HepG2 (cell line): ENCODE results near the gene CLDND2. TPM values are rescaled to one million over a fixed set of nuclear protein-coding genes. Genes with fewer than 3 reads are reported as not detected.

Experiments used
- ATAC-seq: fragments of 200-7000 bp; cut with Tn5 transposase; 3 replicates; pipeline ENCODE4 v1.9.1; 2020; ENCODE audit warnings: mild to moderate bottlenecking, moderate library complexity
- BruUV-seq: library from RNA; stranded (reverse); fragments of 400-500 nt; replicated peaks from 2 replicates; lab custom pipeline; 2021; lab: Mats Ljungman, UMichigan
- CTCF ChIA-PET: fragments of 300-600 bp; formaldehyde crosslinking; extraction: SDS; loops from one replicate; lab custom pipeline; 2021; ENCODE audit warnings: low total read pairs, inconsistent platforms, low intra/inter-chr PET ratio; lab: Yijun Ruan, JAX
- POLR2A ChIA-PET: fragments of 350-600 bp; sonication (Branson Sonifier 250); formaldehyde crosslinking; loops from one replicate; lab custom pipeline; 2020; ENCODE audit warnings: antibody characterized with exemption, inconsistent platforms; lab: Yijun Ruan, JAX
- DNase-seq: peaks from one replicate; pipeline ENCODE4 v3.0.0-alpha.2; 2015; ENCODE audit warnings: low spot score
- FAIRE-seq: peaks from 3 replicates; lab custom pipeline; 2011; peaks lifted over from hg19 to GRCh38; lab: Jason Lieb, UNC
- H2AFZ ChIP-seq: one replicate; pipeline ENCODE4 v1.6.1; 2011; ENCODE audit warnings: low read length, inconsistent platforms
- H3K27ac ChIP-seq: fragments of 300-600 bp; 3 replicates; pipeline ENCODE4 v1.8.0; 2011; ENCODE audit warnings: mixed run types, mild to moderate bottlenecking, mixed read lengths, low read length, inconsistent platforms; ENCODE audit not compliant: insufficient read depth; ENCODE audit errors: extremely low read length
- H3K27me3 ChIP-seq, 2 experiments: fragments of 200-600 bp in 1 of 2; 2 replicates in 1 of 2; 3 replicates in 1 of 2; pipeline versions ENCODE4 v1.6.0 to v1.8.0; 2011; ENCODE audit warnings: low read length in 2 of 2, mild to moderate bottlenecking in 2 of 2, moderate library complexity in 2 of 2, inconsistent platforms in 1 of 2; ENCODE audit not compliant: insufficient read depth in 2 of 2, control insufficient read depth in 1 of 2
- H3K36me3 ChIP-seq, 2 experiments: fragments of 200-600 bp in 1 of 2; replicated peaks in 1 of 2; 2 replicates in 1 of 2; 3 replicates in 1 of 2; pipeline versions ENCODE4 v1.5.1 to v1.8.0; 2011; ENCODE audit warnings: low read length in 2 of 2, inconsistent platforms in 1 of 2; ENCODE audit not compliant: insufficient read depth in 2 of 2, control insufficient read depth in 1 of 2
- H3K4me1 ChIP-seq: 2 replicates; pipeline ENCODE4 v1.5.1; 2012; ENCODE audit warnings: low read length, inconsistent platforms; ENCODE audit not compliant: insufficient read depth
- H3K4me2 ChIP-seq: 2 replicates; pipeline ENCODE4 v1.6.0; 2011; ENCODE audit warnings: low read depth, low read length, inconsistent platforms
- H3K4me3 ChIP-seq, 3 experiments: fragments of 200-600 bp in 1 of 3; sonication (generic), shearing (Covaris generic) in 1 of 3; replicated peaks in 1 of 3; 2 replicates each; pipeline ENCODE4 v1.5.1; 2011 to 2016; ENCODE audit warnings: low read length in 3 of 3, inconsistent platforms in 2 of 3, low read depth in 2 of 3, mild to moderate bottlenecking in 2 of 3, control low read depth in 1 of 3, mixed read lengths in 1 of 3; ENCODE audit not compliant: insufficient read depth in 1 of 3
- H3K79me2 ChIP-seq: one replicate; pipeline ENCODE4 v1.6.1; 2011; ENCODE audit warnings: low read length, inconsistent platforms; ENCODE audit not compliant: insufficient read depth
- H3K9ac ChIP-seq: 2 replicates; pipeline ENCODE4 v1.6.0; 2011; ENCODE audit warnings: mild to moderate bottlenecking, low read depth, low read length, inconsistent platforms; ENCODE audit not compliant: insufficient read depth
- H3K9me3 ChIP-seq: 2 replicates; pipeline ENCODE4 v1.5.1; 2012; ENCODE audit warnings: mild to moderate bottlenecking, low read length
- H4K20me1 ChIP-seq: 2 replicates; pipeline ENCODE4 v1.6.0; 2011; ENCODE audit warnings: inconsistent platforms, mild to moderate bottlenecking, low read length, moderate library complexity; ENCODE audit not compliant: insufficient read depth
- BRCA1 ChIP-seq: sonication (generic); formaldehyde crosslinking; IDR thresholded peaks from 2 replicates; pipeline ENCODE4 v1.4.0; 2020; ENCODE audit warnings: missing genetic modification reagents
- DR1 ChIP-seq: sonication (generic); formaldehyde crosslinking; IDR thresholded peaks from 2 replicates; pipeline ENCODE4 v1.8.0; 2021; ENCODE audit warnings: mild to moderate bottlenecking, missing genetic modification reagents, inconsistent platforms
- HNRNPK ChIP-seq: fragments of 200-400 bp; formaldehyde crosslinking; IDR thresholded peaks from 2 replicates; pipeline ENCODE4 v1.6.1; 2018; ENCODE audit warnings: low read length, low read depth, moderate library complexity, mild to moderate bottlenecking; ENCODE audit not compliant: poor library complexity, severe bottlenecking
- KDM3A ChIP-seq: IDR thresholded peaks from 2 replicates; pipeline ENCODE4 v1.6.1; 2018; ENCODE audit warnings: low read depth, missing compliant biosample characterization
- KLF9 ChIP-seq: IDR thresholded peaks from 2 replicates; pipeline ENCODE4 v1.6.1; 2016; ENCODE audit warnings: low read depth
- NR2C2 ChIP-seq: sonication (generic); formaldehyde crosslinking; IDR thresholded peaks from 2 replicates; pipeline ENCODE4 v1.4.0; 2020; ENCODE audit warnings: missing genetic modification reagents, mild to moderate bottlenecking, moderate library complexity, borderline replicate concordance
- NR2F1 ChIP-seq, 2 experiments: fragments of 450-650 bp in 1 of 2; formaldehyde crosslinking in 1 of 2; IDR thresholded peaks; 2 replicates each; pipeline versions ENCODE4 v1.5.0 to v1.6.1; 2016 to 2020; ENCODE audit warnings: mild to moderate bottlenecking in 1 of 2, missing compliant biosample characterization in 1 of 2, missing genetic modification reagents in 1 of 2, moderate library complexity in 1 of 2
- PITX1 ChIP-seq: sonication (generic); formaldehyde crosslinking; IDR thresholded peaks from 2 replicates; pipeline ENCODE4 v1.5.1; 2020; ENCODE audit warnings: mild to moderate bottlenecking, missing genetic modification reagents
- PLSCR1 ChIP-seq: sonication (generic); formaldehyde crosslinking; IDR thresholded peaks from 2 replicates; pipeline ENCODE4 v1.5.0; 2020; ENCODE audit warnings: missing genetic modification reagents, mild to moderate bottlenecking, borderline replicate concordance
- PRPF4 ChIP-seq: fragments of 200-400 bp; formaldehyde crosslinking; IDR thresholded peaks from 2 replicates; pipeline ENCODE4 v1.6.1; 2016; ENCODE audit warnings: low read length, low read depth; ENCODE audit not compliant: poor library complexity, severe bottlenecking
- RNF219 ChIP-seq: sonication (generic); formaldehyde crosslinking; IDR thresholded peaks from 2 replicates; pipeline ENCODE4 v1.5.0; 2020; ENCODE audit warnings: mild to moderate bottlenecking, missing genetic modification reagents
- USF2 ChIP-seq, 2 experiments: sonication (generic) in 1 of 2; formaldehyde crosslinking in 1 of 2; IDR thresholded peaks; 2 replicates each; pipeline versions ENCODE4 v1.5.1 to v1.6.1; 2011 to 2020; ENCODE audit warnings: borderline replicate concordance in 1 of 2, low read depth in 1 of 2, low read length in 1 of 2, mild to moderate bottlenecking in 1 of 2, missing genetic modification reagents in 1 of 2, moderate library complexity in 1 of 2
- ZNF3 ChIP-seq: IDR thresholded peaks from 2 replicates; pipeline ENCODE4 v1.7.0; 2017; ENCODE audit warnings: inconsistent platforms
- ZNF558 ChIP-seq: sonication (generic); formaldehyde crosslinking; IDR thresholded peaks from 2 replicates; pipeline ENCODE4 v1.9.0; 2022; ENCODE audit warnings: mild to moderate bottlenecking, missing genetic modification reagents, borderline replicate concordance
- ZNF644 ChIP-seq: IDR thresholded peaks from 2 replicates; pipeline ENCODE4 v1.6.1; 2016; ENCODE audit warnings: low read depth
- WGBS: methylation state at CpG from one replicate; pipeline ENCODE4 v1.1.6; 2017; ENCODE audit warnings: low lambda C conversion rate; 5-methylcytosine and 5-hydroxymethylcytosine counted together
- in situ Hi-C: cut with HindIII; loops from 2 replicates; pipeline ENCODE4 v1.10.0; 2017; ENCODE audit warnings: low pct_unique_long_range_greater_than_20kb; ENCODE audit not compliant: extremely low pct_ligation_motif_present
- intact Hi-C: fragments of 100-400 bp; cut with micrococcal nuclease; formaldehyde crosslinking; loops from one replicate; pipeline ENCODE4 v1.10.0; 2022; ENCODE audit not compliant: unreplicated experiment
- polyA plus RNA-seq, 8 experiments: library from polyadenylated mRNA; depleted of rRNA in 3 of 8; stranded (reverse) in 7 of 8; unstranded in 1 of 8; fragments of >200 nt; fragmentation: Illumina TruSeq in 4 of 8; extraction: Trizol in 4 of 8; gene quantifications; 2 replicates each; pipeline versions ENCODE4 v1.2.1 to v1.2.3, GENCODE V29; 2011 to 2016; ENCODE audit warnings: low read depth in 4 of 8, missing spikeins in 1 of 8, mixed read lengths in 1 of 8; ENCODE audit not compliant: insufficient read depth in 1 of 8
- total RNA-seq, 5 experiments: library from RNA; depleted of rRNA; stranded (reverse); fragments of >200 nt; fragmentation: Illumina TruSeq; extraction: Trizol; gene quantifications; 2 replicates each; pipeline ENCODE4 v1.2.3, GENCODE V29; 2016; ENCODE audit warnings: low read depth in 1 of 5
- TF ChIP-seq, protein P1 (sequence below): sonication (generic); formaldehyde crosslinking; IDR thresholded peaks from 2 replicates; pipeline ENCODE4 v1.8.0; 2022; ENCODE audit warnings: missing genetic modification reagents, mild to moderate bottlenecking, moderate library complexity, borderline replicate concordance

CLDND2 gene
- total and polyA plus RNA-seq, 2 of the 13 experiments (the other 11 are each of a cell fraction or from before 2014, with no cell fraction given), result 0.84 to 1.8 TPM

DNA sequence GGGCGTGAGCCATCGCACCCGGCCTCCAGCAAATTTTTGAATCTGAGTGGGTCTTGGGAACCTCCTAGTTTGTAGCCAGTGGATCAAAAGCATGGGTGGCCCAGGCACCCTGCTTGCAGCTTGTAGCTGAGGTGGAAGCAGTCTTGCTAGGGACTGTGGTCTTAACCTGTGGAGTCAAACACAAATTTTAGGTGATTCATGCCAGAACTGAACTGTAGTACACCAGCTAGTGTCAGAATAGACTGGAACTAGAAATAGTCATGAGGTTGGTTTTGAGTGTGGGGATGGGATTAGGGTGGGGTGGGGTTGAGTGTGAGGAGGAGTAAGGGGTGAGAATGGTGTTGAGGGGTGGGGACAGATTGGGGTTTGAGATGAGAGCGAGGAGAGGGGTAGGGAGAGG is 13.2 kb upstream of the CLDND2 start (continued):
- TF ChIP-seq RNF219 (CRISPR knock-in tag), result no peak
- no peak for TF ChIP-seq ZNF644
- TF ChIP-seq NR2C2 (CRISPR knock-in tag), result no peak
- TF ChIP-seq HNRNPK, result no peak
- TF ChIP-seq PRPF4, result no peak
- no peak for TF ChIP-seq PLSCR1 (CRISPR knock-in tag)

DNA sequence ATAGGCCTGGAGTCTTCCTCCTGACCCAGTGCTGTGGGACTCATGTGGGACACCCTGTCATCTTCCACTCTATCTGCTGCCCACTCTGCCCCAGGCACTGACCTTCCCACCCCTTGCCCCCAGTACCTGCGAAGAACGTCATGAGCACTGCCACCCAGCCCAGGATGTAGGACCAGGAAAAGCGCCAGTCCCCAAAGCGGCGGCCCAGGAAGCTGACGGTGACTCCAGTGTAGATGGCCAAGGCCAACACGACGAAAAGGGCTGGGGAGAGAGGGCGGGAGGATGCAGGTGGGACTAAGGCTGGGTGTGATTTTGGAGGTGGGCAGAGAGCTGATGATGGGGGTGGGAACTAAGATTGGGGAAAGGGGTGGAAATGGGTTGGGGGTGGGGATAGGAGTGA is 11.6 kb upstream of the CLDND2 start:
- intact Hi-C loops (no loop called here), in situ Hi-C loops (no loop called here)
- no TSS peak for BruUV-seq
- no peak for DNase-seq
- H3K4me1 ChIP-seq, result peaks cover 12% of the 10 kb centered on the region; the same call in 1 of the 2 replicates
- H3K27me3 ChIP-seq, result peaks cover 2 to 3% of the 10 kb centered on the region in 2 experiments; a peak in 1 of 5 replicates
- ChIA-PET CTCF (no interaction called here), POLR2A (interaction anchor here (1.3 kb wide), 1 partner anchor 8 kb away, joined by 7 read pairs; the partner anchor contains the start of gene LIM2)
- no peak overlapping the region for H3K27ac ChIP-seq
- no peaks in the 10 kb centered on the region for H4K20me1 ChIP-seq
- peaks cover 5% of the 10 kb centered on the region for H3K9me3 ChIP-seq
- H3K36me3 ChIP-seq, result no peaks in the 10 kb centered on the region
- 86% methylated on average over 9 of the region's 9 CpGs for WGBS
- no peak overlapping the region for H2AFZ ChIP-seq
- H3K79me2 ChIP-seq, result no peaks in the 10 kb centered on the region
- ATAC-seq, result no peak
- no peak overlapping the region for H3K4me2 ChIP-seq
- FAIRE-seq, result no peak
- H3K9ac ChIP-seq, result no peak overlapping the region
- no peak overlapping the region for H3K4me3 ChIP-seq
- no peak for TF ChIP-seq ZNF3
- TF ChIP-seq NR2F1 (CRISPR knock-in tag; IDR thresholded peaks at IDR 0.05), result no peak
- TF ChIP-seq KLF9 (CRISPR knock-in tag), result no peak
- no peak for TF ChIP-seq ZNF558
- TF ChIP-seq BRCA1 (CRISPR knock-in tag), result no peak
- no peak for TF ChIP-seq PITX1 (CRISPR knock-in tag)
- TF ChIP-seq, protein P1, sequence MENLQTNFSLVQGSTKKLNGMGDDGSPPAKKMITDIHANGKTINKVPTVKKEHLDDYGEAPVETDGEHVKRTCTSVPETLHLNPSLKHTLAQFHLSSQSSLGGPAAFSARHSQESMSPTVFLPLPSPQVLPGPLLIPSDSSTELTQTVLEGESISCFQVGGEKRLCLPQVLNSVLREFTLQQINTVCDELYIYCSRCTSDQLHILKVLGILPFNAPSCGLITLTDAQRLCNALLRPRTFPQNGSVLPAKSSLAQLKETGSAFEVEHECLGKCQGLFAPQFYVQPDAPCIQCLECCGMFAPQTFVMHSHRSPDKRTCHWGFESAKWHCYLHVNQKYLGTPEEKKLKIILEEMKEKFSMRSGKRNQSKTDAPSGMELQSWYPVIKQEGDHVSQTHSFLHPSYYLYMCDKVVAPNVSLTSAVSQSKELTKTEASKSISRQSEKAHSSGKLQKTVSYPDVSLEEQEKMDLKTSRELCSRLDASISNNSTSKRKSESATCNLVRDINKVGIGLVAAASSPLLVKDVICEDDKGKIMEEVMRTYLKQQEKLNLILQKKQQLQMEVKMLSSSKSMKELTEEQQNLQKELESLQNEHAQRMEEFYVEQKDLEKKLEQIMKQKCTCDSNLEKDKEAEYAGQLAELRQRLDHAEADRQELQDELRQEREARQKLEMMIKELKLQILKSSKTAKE (CRISPR knock-in tag), result no peak
- no peak for TF ChIP-seq KDM3A (CRISPR knock-in tag)
- no peak for TF ChIP-seq USF2 (IDR thresholded peaks at IDR 0.05; ENCODE audit: low read depth, low read length)
- no peak for TF ChIP-seq USF2 (CRISPR knock-in tag; IDR thresholded peaks at IDR 0.05; ENCODE audit: borderline replicate concordance)
- TF ChIP-seq DR1 (CRISPR knock-in tag), result no peak
